Esophagus muscularis mucosa (tissue), 4 donors: ENCODE data around the gene TNFSF8. TPM values are rescaled to one million over a fixed set of nuclear protein-coding genes. Genes with fewer than 3 reads are reported as not detected.

ENCODE experiments used
- DNase-seq: peaks from one replicate; pipeline ENCODE4 v3.0.0-alpha.2; 2017; ENCODE audit errors: extremely low spot score
- H3K27ac ChIP-seq, 4 donors: fragments of 200-600 bp; sonication (generic); replicated peaks in 1 of 4; 1 replicate in 3 of 4; 2 replicates in 1 of 4; pipeline ENCODE4 v1.5.1; 2016 to 2019; ENCODE audit warnings: mild to moderate bottlenecking in 1 of 4
- H3K27me3 ChIP-seq, 4 donors: fragments of 200-600 bp; sonication (generic); one replicate each; pipeline versions ENCODE4 v1.5.1 to v1.6.0; 2016 to 2019
- H3K36me3 ChIP-seq, 4 donors: fragments of 200-600 bp; sonication (generic); one replicate each; pipeline ENCODE4 v1.5.1; 2016 to 2019
- H3K4me1 ChIP-seq, 4 donors: fragments of 200-600 bp; sonication (generic); one replicate each; pipeline ENCODE4 v1.5.1; 2016 to 2019
- H3K4me3 ChIP-seq, 4 donors: fragments of 200-600 bp; sonication (generic); 1 replicate in 2 of 4; 2 replicates in 2 of 4; pipeline ENCODE4 v1.5.1; 2016 to 2019; ENCODE audit warnings: mild to moderate bottlenecking in 4 of 4, moderate library complexity in 1 of 4
- H3K9me3 ChIP-seq, 4 donors: fragments of 200-600 bp; sonication (generic); 1 replicate in 3 of 4; 2 replicates in 1 of 4; pipeline ENCODE4 v1.5.1; 2016 to 2019
- EP300 ChIP-seq: sonication (generic); formaldehyde crosslinking; IDR thresholded peaks from one replicate; pipeline ENCODE4 v1.6.1; 2017; ENCODE audit warnings: antibody characterized with exemption
- POLR2A ChIP-seq: fragments of 450-650 bp; IDR thresholded peaks from one replicate; pipeline ENCODE4 v1.6.1; 2017; ENCODE audit warnings: antibody characterized with exemption, moderate library complexity, mild to moderate bottlenecking, low read depth
- POLR2AphosphoS5 ChIP-seq, 2 donors: sonication (generic); formaldehyde crosslinking; IDR thresholded peaks; one replicate each; pipeline ENCODE4 v1.6.1; 2017; ENCODE audit warnings: antibody characterized with exemption in 2 of 2
- WGBS: methylation state at CpG from one replicate; pipeline ENCODE4 v1.1.5; 2018; 5-methylcytosine and 5-hydroxymethylcytosine counted together
- intact Hi-C: fragments of 100-400 bp; cut with DNase I; formaldehyde crosslinking; loops from one replicate; pipeline ENCODE4 v1.15.1; 2023
- total RNA-seq, 4 donors: library from RNA; depleted of rRNA; stranded (reverse); fragments of >200 nt; gene quantifications; one replicate each; pipeline versions ENCODE4 v1.1.0 to v1.2.1, GENCODE V29; 2016
- TF ChIP-seq, protein P1 (sequence below), 3 experiments: fragments of 200-600 bp in 2 of 3; fragments of 450-650 bp in 1 of 3; sonication (generic) in 2 of 3; IDR thresholded peaks; one replicate each; pipeline ENCODE4 v1.5.1; 2017 to 2019; ENCODE audit warnings: antibody characterized with exemption in 3 of 3, mild to moderate bottlenecking in 2 of 3, moderate library complexity in 1 of 3

Gene TNFSF8
- total RNA-seq, 4 donors from 2014 or later = 0.46 to 4.0 (median 1.4) TPM

DNA sequence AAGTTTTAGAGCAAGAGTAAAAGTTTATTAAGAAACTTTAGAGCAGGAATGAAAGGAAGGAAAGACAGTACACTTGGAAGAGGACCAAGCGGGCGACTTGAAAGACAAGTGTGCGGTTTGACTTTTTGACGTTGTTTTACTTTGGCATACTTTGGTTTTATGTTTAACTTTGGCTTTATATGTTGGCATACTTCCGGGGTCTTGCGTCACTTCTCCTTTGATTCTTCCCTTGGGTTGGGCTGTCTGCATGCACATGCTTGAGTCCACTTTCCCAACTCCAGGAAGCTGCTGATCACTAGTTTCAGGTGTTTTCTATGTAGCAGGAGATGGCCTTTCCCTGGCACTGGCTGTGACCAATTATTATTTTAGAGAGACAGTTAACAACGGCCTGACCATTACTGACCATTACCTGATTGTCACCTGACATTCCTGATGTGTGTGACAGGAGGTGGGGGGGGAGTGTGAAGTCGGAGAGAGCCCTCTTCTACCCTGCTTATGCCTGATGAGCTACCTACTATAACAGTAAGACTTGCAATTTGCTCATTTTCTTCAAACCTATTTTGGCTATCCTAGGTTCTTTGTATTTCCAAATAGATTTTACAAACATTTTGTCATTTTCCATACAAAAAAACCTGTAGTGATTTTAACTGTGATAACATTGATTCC lies 45.5 kb downstream of the TNFSF8 start:
- intact Hi-C loops = no loop called here
- WGBS = 74% methylated on average over 8 of the region's 8 CpGs
- Histone ChIP-seq H3K27ac (no peak overlapping the region), H3K9me3 (peaks cover 0 to 3% (median 0%) of the 10 kb centered on the region in 4 donors), H3K4me3 (no peak overlapping the region), H3K4me1 (no peaks in the 10 kb centered on the region), H3K27me3 (no peaks in the 10 kb centered on the region), H3K36me3 (no peaks in the 10 kb centered on the region)
- peak; percentile 53 for DNase-seq
- TF ChIP-seq, protein P1, sequence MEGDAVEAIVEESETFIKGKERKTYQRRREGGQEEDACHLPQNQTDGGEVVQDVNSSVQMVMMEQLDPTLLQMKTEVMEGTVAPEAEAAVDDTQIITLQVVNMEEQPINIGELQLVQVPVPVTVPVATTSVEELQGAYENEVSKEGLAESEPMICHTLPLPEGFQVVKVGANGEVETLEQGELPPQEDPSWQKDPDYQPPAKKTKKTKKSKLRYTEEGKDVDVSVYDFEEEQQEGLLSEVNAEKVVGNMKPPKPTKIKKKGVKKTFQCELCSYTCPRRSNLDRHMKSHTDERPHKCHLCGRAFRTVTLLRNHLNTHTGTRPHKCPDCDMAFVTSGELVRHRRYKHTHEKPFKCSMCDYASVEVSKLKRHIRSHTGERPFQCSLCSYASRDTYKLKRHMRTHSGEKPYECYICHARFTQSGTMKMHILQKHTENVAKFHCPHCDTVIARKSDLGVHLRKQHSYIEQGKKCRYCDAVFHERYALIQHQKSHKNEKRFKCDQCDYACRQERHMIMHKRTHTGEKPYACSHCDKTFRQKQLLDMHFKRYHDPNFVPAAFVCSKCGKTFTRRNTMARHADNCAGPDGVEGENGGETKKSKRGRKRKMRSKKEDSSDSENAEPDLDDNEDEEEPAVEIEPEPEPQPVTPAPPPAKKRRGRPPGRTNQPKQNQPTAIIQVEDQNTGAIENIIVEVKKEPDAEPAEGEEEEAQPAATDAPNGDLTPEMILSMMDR (IDR thresholded peaks at IDR 0.05) = no peak
- TF ChIP-seq POLR2AphosphoS5 (IDR thresholded peaks at IDR 0.05) = no peak
- no peak for TF ChIP-seq POLR2A
- TF ChIP-seq EP300 = no peak

- WGBS = 59% methylated on average over 1 of the region's 1 CpG
- DNase-seq = no peak
- no peaks in the 10 kb centered on the region for H3K36me3 ChIP-seq
- peaks cover 0 to 3% (median 0%) of the 10 kb centered on the region in 4 donors for H3K9me3 ChIP-seq
- no peak overlapping the region for H3K27ac ChIP-seq
- no peak overlapping the region for H3K4me3 ChIP-seq
- intact Hi-C loops = no loop called here
- TF ChIP-seq, protein P1 (IDR thresholded peaks at IDR 0.05) = no peak
- TF ChIP-seq POLR2A (no peak), POLR2AphosphoS5 (IDR thresholded peaks at IDR 0.05) (no peak), EP300 (no peak)
- H3K27me3 ChIP-seq = no peaks in the 10 kb centered on the region
- H3K4me1 ChIP-seq = no peaks in the 10 kb centered on the region
Observed at GRCh38 chr9:114883709-114884108, 46.7 kb downstream of the TNFSF8 start.

DNA sequence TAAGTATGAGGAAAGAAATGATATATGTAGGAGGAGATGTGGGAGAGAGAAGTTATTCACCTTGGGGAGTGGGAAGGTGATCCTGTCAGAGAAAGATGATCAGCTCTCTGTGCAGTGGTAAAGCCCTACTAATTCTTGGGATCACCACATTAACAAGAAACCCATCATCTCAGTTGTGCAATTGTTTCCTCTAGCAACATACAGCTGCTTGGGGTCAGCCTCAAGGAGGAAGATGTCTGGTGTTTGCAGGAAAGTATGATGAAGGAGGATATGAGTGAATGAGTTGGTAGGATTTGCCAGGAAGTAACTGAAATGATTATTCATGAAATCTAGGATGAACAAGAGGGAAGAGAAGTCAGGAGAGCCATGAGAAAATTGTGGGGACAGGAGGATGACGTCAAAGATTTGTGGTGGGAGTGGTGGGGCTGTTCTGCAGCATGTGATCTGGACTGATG lies 50.1 kb downstream of the TNFSF8 start:
- H3K4me3 ChIP-seq = no peak overlapping the region

GRCh38 chr9:114878879-114879564 lies 51.4 kb downstream of the TNFSF8 start:
- Histone ChIP-seq H3K9me3 (no peaks in the 10 kb centered on the region), H3K36me3 (no peaks in the 10 kb centered on the region), H3K4me1 (no peaks in the 10 kb centered on the region), H3K27ac (no peak overlapping the region), H3K27me3 (no peaks in the 10 kb centered on the region), H3K4me3 (no peak overlapping the region)
- WGBS = 91% methylated on average over 4 of the region's 4 CpGs
- DNase-seq = no peak
- no peak for TF ChIP-seq EP300
- TF ChIP-seq, protein P1 (IDR thresholded peaks at IDR 0.05) = no peak
- intact Hi-C loops = no loop called here

More for the DNA sequence above, 50.1 kb downstream of the TNFSF8 start:
- Histone ChIP-seq H3K4me1 (no peaks in the 10 kb centered on the region), H3K27me3 (no peaks in the 10 kb centered on the region), H3K27ac (no peak overlapping the region), H3K36me3 (no peaks in the 10 kb centered on the region), H3K9me3 (no peaks in the 10 kb centered on the region)
- DNase-seq = no peak
- intact Hi-C loops = no loop called here
- TF ChIP-seq POLR2A = no peak
- no peak for TF ChIP-seq EP300
- TF ChIP-seq, protein P1 (IDR thresholded peaks at IDR 0.05) = no peak
- TF ChIP-seq POLR2AphosphoS5 (IDR thresholded peaks at IDR 0.05) = no peak
- WGBS = 58% methylated on average over 1 of the region's 1 CpG
